ENCODE results near the gene CSH1.
"Not testable (repeated sequence)": the region's sequence is repeated elsewhere in the genome, so short reads cannot be mapped to it uniquely, and the experiment has no call there.

The CSH1 gene

GRCh38 chr17:63928172-63928666, 31.8 kb upstream of the CSH1 start:
- no peak for DNase-seq

DNA sequence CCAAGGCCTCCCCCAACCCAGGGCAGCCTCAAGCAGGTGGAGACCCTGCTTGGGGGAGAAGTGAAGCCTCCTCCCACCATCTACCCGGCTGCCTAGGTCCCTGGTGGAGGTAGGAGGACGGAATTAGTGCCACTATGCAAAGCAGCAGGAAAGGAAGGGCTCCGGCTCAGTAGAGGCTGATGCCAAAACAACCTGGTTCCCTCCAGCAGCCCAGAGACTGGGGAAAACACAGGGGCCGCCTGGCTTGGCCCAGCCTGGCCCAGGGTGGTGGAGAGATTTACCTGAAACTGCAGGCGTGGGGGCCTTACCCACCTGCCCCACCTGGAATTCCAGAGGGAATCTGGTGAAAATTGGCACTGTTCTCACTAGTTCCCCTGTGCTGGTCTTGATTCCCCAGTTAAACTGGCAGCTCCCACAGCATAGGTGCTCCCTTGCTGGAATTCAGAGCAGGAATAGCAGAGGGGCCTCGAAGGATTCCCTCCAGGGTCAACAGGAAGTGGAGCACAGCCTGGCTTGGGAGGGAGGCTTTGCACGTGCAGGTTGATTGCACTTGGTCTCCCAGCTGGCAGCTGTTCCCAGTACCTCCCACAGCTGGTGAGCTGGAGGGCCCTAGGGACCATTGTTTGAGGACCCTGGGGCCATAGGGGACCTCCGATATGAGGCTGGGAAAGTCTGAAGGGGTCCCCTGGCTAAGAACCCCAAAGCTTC, 31.2 kb upstream of the CSH1 start:
- DNase-seq, result no peak

DNA sequence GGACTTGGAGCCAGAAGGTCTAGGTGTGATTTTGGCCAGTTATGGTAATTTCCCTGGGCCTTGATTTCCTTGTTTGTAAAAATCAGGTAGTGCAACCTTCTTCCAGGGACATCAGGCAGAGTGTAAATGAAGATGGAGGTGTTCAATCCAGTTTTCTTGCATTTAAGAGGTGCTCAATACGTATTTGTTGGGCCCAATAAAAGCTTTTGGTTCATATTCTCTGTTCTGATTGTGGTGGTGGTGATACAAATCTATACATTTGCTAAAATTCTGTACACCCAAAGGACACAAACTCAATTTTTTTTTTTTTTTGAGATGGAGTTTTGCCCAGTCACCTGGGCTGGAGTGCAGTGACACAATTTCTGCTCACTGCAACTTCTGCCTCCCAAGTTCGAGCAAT, 29.8 kb upstream of the CSH1 start:
- DNase-seq, result no peak

DNA sequence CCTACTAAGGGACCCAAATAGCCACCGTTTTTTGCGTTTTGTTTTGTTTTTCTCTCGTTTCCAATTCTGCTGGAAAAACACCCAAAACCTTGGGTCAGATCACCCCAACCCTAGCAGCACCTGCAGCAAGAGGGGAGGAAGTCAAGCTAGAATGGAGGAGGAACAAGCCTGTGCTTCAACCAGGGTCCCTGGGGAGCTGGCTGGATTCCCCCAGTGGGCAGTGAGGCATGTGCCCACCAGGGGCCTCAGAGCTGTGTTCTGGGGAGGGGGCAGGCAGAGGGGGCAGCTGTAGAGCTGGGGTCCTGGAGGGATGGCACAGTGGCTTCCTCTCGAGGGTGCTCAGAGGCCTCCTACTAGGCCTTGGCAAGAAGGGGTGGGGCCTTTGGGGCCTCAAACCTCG, 29.2 kb upstream of the CSH1 start:
- DNase-seq, result no peak

GRCh38 chr17:63922402-63922801, 26.0 kb upstream of the CSH1 start:
- DNase-seq, result not testable (repeated sequence)

DNA sequence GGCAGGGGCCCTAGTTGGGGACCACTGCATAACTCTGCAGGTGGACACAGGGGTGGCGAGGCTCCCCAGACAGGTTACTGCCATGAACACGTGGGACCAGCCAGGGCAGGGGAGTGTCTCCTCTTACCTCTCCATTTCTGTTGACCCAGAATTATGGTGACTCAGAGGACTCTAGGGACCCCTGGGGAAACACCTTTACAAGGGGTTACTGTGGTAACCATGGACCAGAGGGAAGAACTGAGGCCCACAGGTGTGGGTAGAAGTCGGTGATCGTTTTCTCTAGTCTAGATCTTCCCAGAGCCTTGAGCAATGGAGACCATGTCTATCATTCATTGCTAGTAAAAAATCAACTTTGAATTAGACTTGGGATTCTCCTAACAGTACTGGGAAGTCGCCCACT, 24.4 kb upstream of the CSH1 start:
- not testable (repeated sequence) for DNase-seq

GRCh38 chr17:63920050-63920449, 23.7 kb upstream of the CSH1 start:
- DNase-seq, result not testable (repeated sequence)

DNA sequence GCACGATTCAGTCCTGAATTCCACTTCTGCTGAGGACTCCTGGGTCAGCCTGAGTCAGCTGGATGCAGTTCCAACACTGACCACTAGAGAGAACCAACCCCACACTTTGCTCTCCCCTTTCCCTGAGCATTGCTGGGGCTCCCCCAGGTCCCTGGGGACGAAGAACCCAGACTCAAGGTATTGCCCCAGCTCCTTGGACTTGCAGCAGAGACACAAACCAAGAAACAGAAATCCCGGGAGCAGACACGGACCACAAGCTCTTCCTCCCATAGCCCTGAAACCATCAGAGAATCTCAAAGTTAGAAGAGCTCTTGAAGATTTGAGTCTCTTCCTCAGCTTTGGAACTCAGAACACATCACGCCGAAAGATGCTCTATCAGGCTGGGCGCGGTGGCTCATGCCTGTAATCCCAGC, 22.9 kb upstream of the CSH1 start:
- peak; percentile 80 for DNase-seq

DNA sequence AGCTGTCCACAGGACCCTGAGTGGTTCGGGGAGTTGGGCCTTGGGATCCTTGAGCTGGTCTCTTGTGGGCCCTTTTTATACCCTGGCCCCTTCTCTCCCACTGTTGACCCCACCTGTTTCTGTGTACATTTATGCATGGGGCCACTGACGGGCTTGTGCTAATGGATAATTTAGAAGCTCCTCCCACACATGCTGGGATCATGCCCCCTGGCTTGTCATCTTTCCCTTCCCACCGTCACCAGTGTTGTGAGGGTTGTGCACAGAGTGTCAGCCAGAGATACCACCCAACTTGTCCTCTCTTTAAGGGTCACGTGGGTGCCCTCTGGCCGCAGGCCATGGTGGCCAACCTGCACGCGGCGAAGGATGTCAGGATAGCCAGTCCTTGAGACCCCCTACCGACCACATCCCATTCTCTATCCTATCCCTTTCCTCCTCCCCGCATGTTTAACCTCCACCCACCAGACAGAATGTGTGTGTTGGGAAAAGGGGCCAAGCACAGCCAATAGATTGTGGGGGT, 22.5 kb upstream of the CSH1 start, which contains the start of gene GH1:
Gene GH1, minus strand, starts transcription at position 51 of the 517 bp plus-strand sequence. CDS start 63 bp downstream, outside the sequence.
- not testable (repeated sequence) for DNase-seq

GRCh38 chr17:63918305-63918704, 21.9 kb upstream of the CSH1 start:
- no peak for DNase-seq

DNA sequence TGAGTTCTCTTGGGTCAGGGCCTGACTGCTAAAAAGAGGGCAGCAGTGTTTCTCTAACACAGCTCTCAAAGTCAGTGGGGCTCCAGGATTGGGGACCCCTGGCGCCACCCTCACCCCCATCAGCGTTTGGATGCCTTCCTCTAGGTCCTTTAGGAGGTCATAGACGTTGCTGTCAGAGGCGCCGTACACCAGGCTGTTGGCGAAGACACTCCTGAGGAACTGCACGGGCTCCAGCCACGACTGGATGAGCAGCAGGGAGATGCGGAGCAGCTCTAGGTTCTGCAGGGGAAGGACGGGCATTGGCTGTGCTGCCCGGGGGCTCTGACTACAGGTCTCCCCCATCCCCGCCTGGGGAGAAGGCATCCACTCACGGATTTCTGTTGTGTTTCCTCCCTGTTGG, 21.3 kb upstream of the CSH1 start:
- DNase-seq, result no peak

DNA sequence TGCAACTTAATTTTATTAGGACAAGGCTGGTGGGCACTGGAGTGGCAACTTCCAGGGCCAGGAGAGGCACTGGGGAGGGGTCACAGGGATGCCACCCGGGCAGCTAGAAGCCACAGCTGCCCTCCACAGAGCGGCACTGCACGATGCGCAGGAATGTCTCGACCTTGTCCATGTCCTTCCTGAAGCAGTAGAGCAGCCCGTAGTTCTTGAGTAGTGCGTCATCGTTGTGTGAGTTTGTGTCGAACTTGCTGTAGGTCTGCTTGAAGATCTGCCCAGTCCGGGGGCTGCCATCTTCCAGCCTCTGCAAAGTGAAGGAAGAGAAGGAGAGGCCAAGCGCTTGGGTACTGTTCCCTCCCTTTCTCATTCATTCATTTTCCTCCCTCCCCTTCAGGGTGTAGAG, 20.8 kb upstream of the CSH1 start:
- not testable (repeated sequence) for DNase-seq

GRCh38 chr17:63916566-63917185, 20.3 kb upstream of the CSH1 start:
- no peak for DNase-seq

DNA sequence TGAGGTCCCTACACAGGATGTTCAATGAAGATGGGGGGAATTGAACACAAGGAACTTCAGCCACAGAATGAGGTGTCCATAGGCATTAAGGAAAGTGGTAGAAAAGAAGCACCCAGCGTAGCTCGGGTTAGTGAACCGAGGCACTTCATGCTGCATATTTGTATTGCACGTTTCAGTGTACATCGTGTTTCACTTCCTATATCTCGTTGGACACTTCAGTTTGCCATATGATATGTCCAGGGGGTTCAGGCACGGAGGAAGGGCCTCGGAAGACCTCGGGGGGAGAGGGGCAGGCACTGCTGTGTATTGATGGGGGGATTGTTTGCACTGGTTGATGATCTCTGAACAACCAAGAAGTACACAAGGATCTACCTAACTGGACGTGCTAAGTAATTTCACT, 19.4 kb upstream of the CSH1 start:
- DNase-seq, result not testable (repeated sequence)

DNA sequence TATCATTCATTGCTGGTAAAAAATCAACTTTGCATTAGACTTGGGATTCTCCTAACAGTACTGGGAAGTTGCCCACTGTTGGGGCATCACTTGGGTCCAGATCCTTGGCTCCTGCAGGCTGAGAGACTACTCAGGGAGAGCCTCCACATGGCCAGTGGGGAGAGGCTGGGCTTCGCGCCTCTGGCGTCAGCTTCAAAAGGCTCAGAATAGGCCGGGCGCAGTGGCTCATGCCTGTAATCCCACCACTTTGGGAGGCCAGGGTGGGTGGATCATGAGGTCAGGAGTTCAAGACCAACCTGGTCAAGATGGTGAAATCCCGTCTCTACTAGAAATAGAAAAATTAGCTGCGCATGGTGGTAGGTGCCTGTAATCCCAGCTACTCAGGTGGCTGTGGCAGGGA, 18.1 kb upstream of the CSH1 start:
- no peak for DNase-seq

DNA sequence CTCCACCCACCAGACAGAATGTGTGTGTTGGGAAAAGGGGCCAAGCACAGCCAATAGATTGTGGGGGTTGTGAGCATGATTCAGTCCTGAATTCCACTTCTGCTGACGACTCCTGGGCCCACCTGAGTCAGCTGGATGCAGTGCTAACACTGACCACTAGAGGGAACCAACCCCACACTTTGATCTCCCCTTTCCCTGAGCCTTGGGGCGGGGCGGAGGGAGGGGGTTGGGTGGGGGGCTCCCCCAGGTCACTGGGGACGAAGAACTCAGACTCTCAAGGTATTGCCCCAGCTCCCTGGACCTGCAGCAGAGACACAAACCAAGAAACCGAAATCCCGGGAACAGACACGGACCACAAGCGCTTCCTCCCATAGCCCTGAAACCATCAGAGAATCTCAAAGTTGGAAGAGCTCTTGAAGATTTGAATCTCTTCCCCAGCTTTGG, 15.3 kb upstream of the CSH1 start:
- DNase-seq, result peak; percentile 61

GRCh38 chr17:63911041-63911635, 14.8 kb upstream of the CSH1 start, which contains the start of gene CSHL1:
TSS of gene CSHL1 (minus strand) at chr17:63911258. CDS start at chr17:63911196, 62 bp downstream.
- no peak for DNase-seq

- DNase-seq, result no peak
These were observed 13.7 kb upstream of the CSH1 start for GRCh38 chr17:63910096-63910495.

DNA sequence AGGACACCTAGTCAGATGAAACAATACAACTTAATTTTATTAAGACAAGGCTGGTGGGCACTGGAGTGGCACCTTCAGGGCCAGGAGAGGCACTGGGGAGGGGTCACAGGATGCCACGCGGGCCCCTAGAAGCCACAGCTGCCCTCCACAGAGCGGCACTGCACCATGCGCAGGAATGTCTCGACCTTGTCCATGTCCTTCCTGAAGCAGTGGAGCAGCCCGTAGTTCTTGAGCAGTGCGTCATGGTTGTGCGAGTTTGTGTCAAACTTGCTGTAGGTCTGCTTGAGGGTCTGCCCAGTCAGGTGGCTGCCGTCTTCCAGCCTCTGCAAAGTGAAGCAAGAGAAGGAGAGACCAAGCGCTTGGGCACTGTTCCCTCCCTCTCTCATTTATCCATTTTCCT, 13.2 kb upstream of the CSH1 start:
- DNase-seq, result not testable (repeated sequence)

GRCh38 chr17:63907161-63907778, 10.9 kb upstream of the CSH1 start:
- peak; percentile 66 for DNase-seq

DNA sequence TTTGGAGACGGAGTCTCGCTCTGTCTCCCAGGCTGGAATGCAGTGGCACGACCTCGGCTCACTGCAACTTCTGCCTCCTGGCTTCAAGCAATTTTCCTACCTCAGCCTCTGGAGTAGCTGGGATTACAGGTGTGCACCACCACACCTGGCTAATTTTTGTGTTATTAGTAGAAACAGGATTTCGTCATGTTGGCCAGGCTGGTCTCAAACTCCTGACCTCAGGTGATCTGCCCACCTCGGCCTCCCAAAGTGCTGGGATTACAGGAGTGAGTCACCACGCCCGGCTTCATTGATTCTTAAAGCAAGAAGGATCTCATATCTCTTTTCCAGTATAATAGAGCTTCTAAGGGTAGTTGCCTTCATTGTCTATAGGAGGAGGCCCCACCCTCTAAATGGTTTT, 8.4 kb upstream of the CSH1 start:
- DNase-seq, result not testable (repeated sequence)

DNA sequence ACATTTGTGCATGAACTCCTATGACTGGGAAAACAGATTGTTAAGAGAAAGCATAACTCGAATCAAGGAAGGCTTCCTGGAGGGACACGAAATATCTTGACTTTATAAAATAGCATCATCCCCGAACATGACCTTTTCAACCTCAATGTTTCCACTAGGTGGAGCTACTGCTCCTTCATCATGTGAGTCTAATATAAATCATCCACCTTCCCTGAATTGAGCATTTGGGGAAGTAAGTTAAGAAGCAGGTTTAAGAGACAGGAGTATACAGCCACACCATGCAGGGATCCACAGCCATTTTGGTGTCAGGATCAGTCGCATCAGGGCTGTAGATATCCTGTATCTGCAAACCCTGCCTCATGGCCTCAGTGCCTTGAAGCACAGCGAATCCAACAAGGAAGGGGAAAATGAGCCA, 7.4 kb upstream of the CSH1 start:
- DNase-seq, result peak; percentile 47

DNA sequence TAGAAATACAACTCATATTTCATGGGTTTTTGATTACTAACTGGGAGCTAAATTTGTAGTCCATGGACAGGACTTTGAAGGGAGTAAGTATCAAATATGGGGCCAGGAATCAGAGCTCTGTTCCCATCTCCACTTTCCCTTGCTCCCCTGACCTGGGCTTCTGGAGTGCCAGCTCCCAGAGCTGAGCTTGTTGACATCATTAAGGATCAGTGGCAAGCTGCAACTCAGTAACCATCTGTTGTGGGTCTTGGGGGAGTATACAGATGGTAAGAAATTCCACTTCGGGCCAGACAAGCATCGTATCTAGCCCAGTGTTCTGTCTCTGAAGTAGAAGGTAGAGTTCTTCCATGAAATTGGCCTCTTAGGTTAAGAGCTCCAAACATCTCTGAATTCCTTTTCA, 5.6 kb upstream of the CSH1 start:
- not testable (repeated sequence) for DNase-seq

Measured in hematopoietic multipotent progenitor cell treated with erythropoietin and hydrocortisone succinate and interleukin-3 and kit ligand, for 4 days (in vitro differentiated cells).